PC-3 (cell line): ENCODE results near the gene HLF. TPM values are rescaled to one million over a fixed set of nuclear protein-coding genes. Genes with fewer than 3 reads are reported as not detected.

Source experiments
- ATAC-seq: fragments of 200-7000 bp; cut with Tn5 transposase; 2 replicates; pipeline ENCODE4 v1.9.1; 2020; ENCODE audit warnings: mild to moderate bottlenecking, moderate library complexity
- BruUV-seq: library from RNA; stranded (reverse); fragments of 400-500 nt; replicated peaks from 2 replicates; lab custom pipeline; 2021; lab: Mats Ljungman, UMichigan
- CTCF ChIA-PET: fragments of 300-600 bp; sonication (Branson Sonifier 250); formaldehyde crosslinking; loops from one replicate; lab custom pipeline; 2022; ENCODE audit warnings: antibody characterized with exemption; lab: Charles Lee
- POLR2A ChIA-PET: fragments of 300-600 bp; sonication (Branson Sonifier 250); formaldehyde crosslinking; loops from one replicate; lab custom pipeline; 2022; ENCODE audit warnings: antibody characterized with exemption; ENCODE audit not compliant: unreplicated experiment; lab: Charles Lee
- DNase-seq: peaks from one replicate; pipeline ENCODE4 v3.0.0-alpha.2; 2015
- H2AFZ ChIP-seq: fragments of 300-600 bp; sonication (generic); 2 replicates; pipeline ENCODE4 v1.6.0; 2016; ENCODE audit warnings: antibody characterized with exemption, low read length
- H3F3A ChIP-seq: fragments of 300-600 bp; sonication (generic); one replicate; pipeline ENCODE4 v1.6.0; 2017; ENCODE audit warnings: antibody characterized with exemption, low read length, control low read depth, mild to moderate bottlenecking; ENCODE audit not compliant: unreplicated experiment
- H3K27ac ChIP-seq: fragments of 300-600 bp; sonication (generic); 2 replicates; pipeline ENCODE4 v1.5.1; 2016; ENCODE audit warnings: mild to moderate bottlenecking, low read length
- H3K27me3 ChIP-seq: fragments of 300-600 bp; sonication (generic); 2 replicates; pipeline ENCODE4 v1.6.1; 2016; ENCODE audit warnings: low read length, mixed read lengths
- H3K36me3 ChIP-seq: fragments of 300-600 bp; sonication (generic); 2 replicates; pipeline ENCODE4 v1.6.1; 2016; ENCODE audit warnings: low read depth, mixed run types, low read length, mixed read lengths
- H3K4me1 ChIP-seq: fragments of 300-600 bp; sonication (generic); 2 replicates; pipeline ENCODE4 v1.5.1; 2016; ENCODE audit warnings: low read length; ENCODE audit not compliant: insufficient read depth
- H3K4me2 ChIP-seq: fragments of 300-600 bp; sonication (generic); 2 replicates; pipeline ENCODE4 v1.6.0; 2016; ENCODE audit warnings: low read length
- H3K4me3 ChIP-seq: fragments of 300-600 bp; sonication (generic); 2 replicates; pipeline ENCODE4 v1.5.1; 2016; ENCODE audit warnings: mild to moderate bottlenecking, low read length, mixed read lengths
- H3K79me2 ChIP-seq: fragments of 300-600 bp; sonication (generic); 2 replicates; pipeline ENCODE4 v1.6.1; 2017; ENCODE audit warnings: low read length, mixed read lengths
- H3K9ac ChIP-seq: fragments of 300-600 bp; sonication (generic); 2 replicates; pipeline ENCODE4 v1.6.0; 2016; ENCODE audit warnings: mild to moderate bottlenecking, low read length
- H3K9me2 ChIP-seq: fragments of 300-600 bp; sonication (generic); replicated peaks from 2 replicates; pipeline ENCODE4 v1.6.1; 2016; ENCODE audit warnings: mixed run types, low read length, mixed read lengths
- H3K9me3 ChIP-seq: fragments of 300-600 bp; sonication (generic); 2 replicates; pipeline ENCODE4 v1.6.1; 2016; ENCODE audit warnings: low read length, mixed read lengths
- H4K20me1 ChIP-seq: fragments of 300-600 bp; sonication (generic); 2 replicates; pipeline ENCODE4 v1.6.1; 2016; ENCODE audit warnings: low read length, mixed read lengths
- EZH2 ChIP-seq: fragments of 300-600 bp; sonication (generic); IDR thresholded peaks from one replicate; pipeline ENCODE4 v1.6.1; 2017; ENCODE audit warnings: antibody characterized with exemption, mild to moderate bottlenecking, low read length; ENCODE audit not compliant: unreplicated experiment
- EZH2phosphoT487 ChIP-seq: fragments of 300-600 bp; sonication (generic); IDR thresholded peaks from 2 replicates; pipeline ENCODE4 v1.6.1; 2018; ENCODE audit warnings: mild to moderate bottlenecking, antibody characterized with exemption, low read length, borderline replicate concordance
- intact Hi-C: fragments of 100-400 bp; cut with micrococcal nuclease; formaldehyde crosslinking; loops from 2 replicates; pipeline ENCODE4 v1.9.0; 2023
- total RNA-seq: library from RNA; depleted of rRNA; stranded (reverse); fragments of >200 nt; gene quantifications from 2 replicates; pipeline ENCODE4 v1.2.3, GENCODE V29; 2014
- TF ChIP-seq, protein P1 (sequence below): fragments of 300-600 bp; sonication (generic); conservative IDR thresholded peaks from 2 replicates; pipeline ENCODE4 v1.5.1; 2017; ENCODE audit warnings: antibody characterized with exemption, low read depth, mild to moderate bottlenecking, low read length

The HLF gene
- total RNA-seq, 1 experiment from 2014 or later, result 0.66 TPM

GRCh38 chr17:55261311-55261710 is 3.4 kb upstream of the HLF start:
- no peak overlapping the region for H3K4me3 ChIP-seq
- CTCF ChIA-PET, result no interaction called here
- no peaks in the 10 kb centered on the region for H3F3A ChIP-seq
- peaks cover 19% of the 10 kb centered on the region for H3K27me3 ChIP-seq
- H4K20me1 ChIP-seq, result no peaks in the 10 kb centered on the region
- no peak overlapping the region for H3K4me2 ChIP-seq
- BruUV-seq, result no TSS peak
- no peaks in the 10 kb centered on the region; the same call in 1 of the 2 replicates for H3K4me1 ChIP-seq
- H2AFZ ChIP-seq, result no peak overlapping the region
- intact Hi-C loops, result no loop called here
- no peak for TF ChIP-seq EZH2phosphoT487
- TF ChIP-seq, protein P1, sequence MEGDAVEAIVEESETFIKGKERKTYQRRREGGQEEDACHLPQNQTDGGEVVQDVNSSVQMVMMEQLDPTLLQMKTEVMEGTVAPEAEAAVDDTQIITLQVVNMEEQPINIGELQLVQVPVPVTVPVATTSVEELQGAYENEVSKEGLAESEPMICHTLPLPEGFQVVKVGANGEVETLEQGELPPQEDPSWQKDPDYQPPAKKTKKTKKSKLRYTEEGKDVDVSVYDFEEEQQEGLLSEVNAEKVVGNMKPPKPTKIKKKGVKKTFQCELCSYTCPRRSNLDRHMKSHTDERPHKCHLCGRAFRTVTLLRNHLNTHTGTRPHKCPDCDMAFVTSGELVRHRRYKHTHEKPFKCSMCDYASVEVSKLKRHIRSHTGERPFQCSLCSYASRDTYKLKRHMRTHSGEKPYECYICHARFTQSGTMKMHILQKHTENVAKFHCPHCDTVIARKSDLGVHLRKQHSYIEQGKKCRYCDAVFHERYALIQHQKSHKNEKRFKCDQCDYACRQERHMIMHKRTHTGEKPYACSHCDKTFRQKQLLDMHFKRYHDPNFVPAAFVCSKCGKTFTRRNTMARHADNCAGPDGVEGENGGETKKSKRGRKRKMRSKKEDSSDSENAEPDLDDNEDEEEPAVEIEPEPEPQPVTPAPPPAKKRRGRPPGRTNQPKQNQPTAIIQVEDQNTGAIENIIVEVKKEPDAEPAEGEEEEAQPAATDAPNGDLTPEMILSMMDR, result no peak
- TF ChIP-seq EZH2, result no peak
- no peaks in the 10 kb centered on the region for H3K36me3 ChIP-seq
- no peak overlapping the region for H3K9ac ChIP-seq
- no peaks in the 10 kb centered on the region for H3K9me2 ChIP-seq
- POLR2A ChIA-PET, result no interaction called here
- DNase-seq (no peak), ATAC-seq (peak; percentile 6; the same call in 1 of the 2 replicates)
- no peaks in the 10 kb centered on the region for H3K9me3 ChIP-seq
- no peak overlapping the region for H3K27ac ChIP-seq
- H3K79me2 ChIP-seq, result no peaks in the 10 kb centered on the region

DNA sequence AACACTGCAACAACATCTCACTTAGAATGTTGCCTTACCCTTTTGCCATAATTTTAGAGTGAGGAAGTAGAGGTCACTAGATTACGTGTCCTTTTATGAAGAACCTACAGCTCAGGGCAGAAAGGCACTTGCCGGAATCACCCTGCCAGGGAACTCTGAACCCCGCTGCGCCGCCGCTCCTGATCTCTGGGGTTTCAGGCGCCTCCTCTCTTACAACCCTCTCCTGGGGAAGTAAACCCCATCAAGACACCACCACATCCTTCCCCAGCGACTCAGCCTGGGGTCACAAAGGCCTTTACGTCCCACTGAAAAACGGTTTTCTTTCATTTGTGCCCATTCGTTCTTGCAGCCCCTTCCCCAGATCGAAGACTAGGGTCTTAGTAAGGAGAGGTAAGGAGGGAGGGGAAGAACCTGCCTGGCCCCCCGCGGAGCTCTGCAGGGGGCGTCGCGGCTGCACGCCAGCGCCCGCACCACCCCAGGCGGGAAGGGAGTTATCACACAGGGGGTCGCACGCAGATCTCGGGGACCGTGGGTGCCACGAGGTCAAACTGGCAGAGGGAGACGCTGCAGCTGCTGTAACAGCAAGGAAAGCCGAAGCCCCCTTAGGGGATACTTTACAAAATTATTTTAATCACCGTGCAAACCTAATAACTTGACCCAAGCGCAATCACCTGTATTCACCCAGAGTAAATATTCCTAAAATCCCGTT is 1.0 kb upstream of the HLF start:
- no TSS peak for BruUV-seq
- ATAC-seq, result no peak
- no peak overlapping the region for H2AFZ ChIP-seq

More for the DNA sequence above, 1.0 kb upstream of the HLF start:
- ChIA-PET CTCF (no interaction called here), POLR2A (no interaction called here)
- DNase-seq, result no peak
- Histone ChIP-seq H3K79me2 (no peaks in the 10 kb centered on the region), H3K9me2 (no peaks in the 10 kb centered on the region), H4K20me1 (no peaks in the 10 kb centered on the region), H3K27ac (no peak overlapping the region), H3K9me3 (no peaks in the 10 kb centered on the region), H3F3A (no peaks in the 10 kb centered on the region), H3K9ac (no peak overlapping the region), H3K4me2 (no peak overlapping the region), H3K4me3 (no peak overlapping the region), H3K4me1 (no peaks in the 10 kb centered on the region; the same call in 1 of the 2 replicates), H3K27me3 (peaks cover 23% of the 10 kb centered on the region), H3K36me3 (no peaks in the 10 kb centered on the region)
- no peak for TF ChIP-seq EZH2phosphoT487
- TF ChIP-seq EZH2, result no peak
- TF ChIP-seq, protein P1, result no peak
- intact Hi-C loops, result loop anchor here (1.0 kb wide), 1 partner anchor 25 kb away; no protein-coding TSS in a partner anchor
